Hematopoietic multipotent progenitor cell (in vitro differentiated cells): ENCODE data around the gene GMDS. TPM values are rescaled to one million over a fixed set of nuclear protein-coding genes. Genes with fewer than 3 reads are reported as not detected.

Experiments used
- DNase-seq, 3 donors: peaks; one replicate each; pipeline ENCODE4 v3.0.0-alpha.2; 2011 to 2015; ENCODE audit warnings: low read depth in 2 of 3, low spot score in 2 of 3
- total RNA-seq: library from RNA; depleted of rRNA; stranded (reverse); fragments of >200 nt; gene quantifications from one replicate; pipeline ENCODE4 v1.2.3, GENCODE V29; 2012

The GMDS gene
- total RNA-seq, 1 donor: 12.7 TPM

DNA sequence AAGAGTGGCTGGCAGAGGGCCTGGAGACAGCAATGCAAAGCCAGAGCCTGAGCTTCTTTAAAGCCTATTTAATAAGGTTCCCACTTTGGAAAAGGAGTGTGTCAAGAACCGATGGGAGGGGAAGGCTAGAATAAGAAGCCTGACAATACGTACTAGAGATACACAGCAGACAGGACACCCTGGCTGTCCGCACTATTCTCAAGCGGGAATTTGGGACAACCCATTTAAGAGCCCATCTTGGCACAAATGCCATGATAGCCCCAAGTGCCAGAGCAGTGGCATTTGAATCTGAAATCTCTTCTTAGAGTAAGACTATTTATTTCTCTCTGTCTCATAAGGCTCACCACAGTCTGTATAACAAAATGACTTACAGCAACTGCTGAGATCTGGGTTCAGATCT lies 3.1 kb downstream of the GMDS start:
- DNase-seq: no peak

DNA sequence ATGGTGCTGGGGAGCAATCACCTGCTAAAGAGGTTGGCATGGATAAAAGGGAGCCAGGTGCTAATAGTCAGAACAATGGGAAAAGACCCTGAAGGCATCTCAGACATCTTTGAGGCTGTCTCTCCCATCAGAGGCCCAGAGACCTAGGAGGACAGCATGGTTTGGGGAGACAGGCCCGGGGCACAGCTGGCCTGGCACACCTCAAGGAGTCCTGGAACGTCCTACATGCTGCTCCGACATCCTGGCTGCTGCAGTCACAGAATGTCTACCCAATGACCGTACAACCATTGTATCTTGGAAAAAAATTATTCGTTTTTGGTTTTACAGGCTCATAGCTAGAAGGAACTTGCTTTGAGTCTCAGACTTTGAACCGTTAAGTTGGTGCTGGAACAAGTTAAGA lies 4.4 kb downstream of the GMDS start:
- no peak for DNase-seq

DNA sequence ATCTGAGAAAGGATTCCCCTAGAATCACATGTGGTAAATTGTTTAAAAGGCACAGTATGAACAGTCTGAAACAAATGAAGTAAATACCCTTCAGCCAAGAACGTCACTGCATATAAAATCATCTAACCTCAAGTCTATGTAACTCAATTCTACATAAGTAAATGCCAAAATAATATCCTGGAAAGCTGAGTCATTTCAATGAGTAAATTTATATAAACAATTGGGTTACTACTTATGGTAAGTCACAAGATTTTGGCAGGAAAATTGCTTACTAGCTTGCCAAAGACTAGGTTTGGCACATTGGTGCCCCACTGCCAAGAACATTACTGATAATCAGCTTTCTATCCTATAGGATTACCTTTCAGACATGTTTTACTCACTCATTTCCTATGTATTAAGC lies 8.4 kb downstream of the GMDS start:
- DNase-seq: no peak

DNA sequence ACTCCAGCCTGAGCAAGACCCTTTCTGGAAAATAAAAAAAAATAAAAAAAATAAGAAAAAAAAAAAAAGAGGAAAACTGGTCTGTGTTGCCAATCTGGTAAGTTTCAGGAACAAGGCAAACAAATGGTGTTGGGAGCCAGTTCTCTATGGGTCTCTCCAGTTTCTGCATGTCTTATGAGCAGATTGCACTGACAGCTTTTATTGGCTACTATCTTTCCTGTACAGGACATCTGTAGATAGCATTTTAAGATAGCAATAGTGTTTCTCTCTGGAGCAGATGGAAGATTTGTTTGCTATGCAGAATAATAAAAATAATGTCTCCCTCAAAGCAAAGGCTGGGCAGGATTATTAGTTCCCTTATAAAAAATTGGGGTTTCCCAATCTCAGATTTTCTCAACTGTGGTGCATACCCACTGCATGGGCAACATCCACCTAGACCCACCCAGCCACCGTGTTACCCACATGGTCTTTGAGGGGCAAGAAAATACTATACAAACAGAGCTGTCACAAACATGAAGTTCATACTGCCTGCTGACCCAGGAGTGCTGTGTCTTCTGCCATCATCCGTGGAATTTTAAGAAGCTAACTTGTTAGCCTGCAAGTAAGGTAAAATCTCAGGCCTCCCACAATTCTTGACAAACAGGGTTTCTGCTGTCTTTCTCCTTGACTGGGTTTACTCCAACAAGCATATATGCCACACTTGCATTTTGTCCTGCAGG lies 9.5 kb downstream of the GMDS start:
- DNase-seq: no peak

DNA sequence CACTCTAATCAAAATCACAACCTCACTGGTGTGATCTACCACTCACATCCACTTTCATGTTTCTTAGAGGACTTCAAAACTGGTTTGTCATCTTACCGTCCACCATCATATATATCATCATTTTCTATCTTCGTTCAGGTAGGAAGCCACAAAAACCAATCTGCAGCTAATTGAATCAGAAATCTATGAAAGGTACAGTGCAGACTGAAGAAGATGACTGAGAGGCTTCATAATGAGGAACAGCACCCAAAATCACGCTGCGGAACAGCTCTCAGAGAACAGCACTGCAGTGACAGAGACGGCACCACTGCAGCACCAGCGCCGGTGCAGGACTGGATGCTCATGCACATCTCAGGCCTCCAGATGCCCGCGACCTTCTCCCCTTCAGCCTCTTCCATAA lies 13.0 kb downstream of the GMDS start:
- DNase-seq: no peak

DNA sequence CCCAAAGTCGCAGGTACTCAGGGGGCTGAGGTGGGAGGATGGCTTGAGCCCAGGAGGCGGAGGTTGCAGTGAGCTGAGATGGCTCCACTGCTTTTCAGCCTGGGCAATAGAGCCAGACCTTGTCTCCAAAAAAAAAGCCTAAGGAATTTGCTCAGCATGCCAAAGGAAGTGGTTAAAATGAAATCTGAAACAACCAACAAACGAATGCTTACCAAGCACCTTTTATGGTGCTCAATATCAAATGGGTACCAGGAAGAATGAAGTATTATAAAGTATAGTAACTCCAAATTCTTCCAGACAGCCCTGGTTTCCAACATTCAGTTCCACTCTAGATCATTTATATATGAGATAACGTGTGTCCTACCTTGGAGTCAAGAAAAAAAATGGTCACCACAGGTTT lies 14.0 kb downstream of the GMDS start:
- DNase-seq: no peak

DNA sequence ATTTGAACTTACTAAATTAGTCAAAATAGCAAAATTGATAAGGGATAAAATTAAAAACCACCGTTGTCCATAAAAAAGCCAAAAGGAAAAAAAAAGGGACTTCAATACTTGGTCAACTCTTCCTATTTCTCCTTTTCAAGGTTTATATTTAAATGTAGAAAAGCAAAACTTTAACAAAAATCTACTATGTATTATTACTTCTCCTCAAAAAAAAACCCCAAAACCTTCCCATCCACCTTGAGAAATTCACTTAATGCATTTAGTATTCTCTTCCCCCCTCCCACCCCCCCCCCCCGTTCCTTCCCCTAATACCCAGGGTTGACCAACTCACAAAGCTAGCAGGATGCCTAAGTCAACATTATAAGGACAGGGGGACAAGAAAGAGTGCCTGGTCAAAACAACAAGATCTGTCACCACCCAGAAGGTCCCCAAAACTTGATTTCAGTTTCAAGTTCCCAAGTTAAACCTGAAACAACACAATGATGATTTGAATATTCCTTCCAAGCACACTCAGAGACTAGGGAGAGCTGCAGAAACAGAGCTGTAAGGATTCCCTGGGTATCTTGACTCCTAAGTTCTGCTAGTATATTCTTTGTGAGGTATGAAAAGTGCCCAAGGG lies 14.6 kb downstream of the GMDS start:
- no peak for DNase-seq

DNA sequence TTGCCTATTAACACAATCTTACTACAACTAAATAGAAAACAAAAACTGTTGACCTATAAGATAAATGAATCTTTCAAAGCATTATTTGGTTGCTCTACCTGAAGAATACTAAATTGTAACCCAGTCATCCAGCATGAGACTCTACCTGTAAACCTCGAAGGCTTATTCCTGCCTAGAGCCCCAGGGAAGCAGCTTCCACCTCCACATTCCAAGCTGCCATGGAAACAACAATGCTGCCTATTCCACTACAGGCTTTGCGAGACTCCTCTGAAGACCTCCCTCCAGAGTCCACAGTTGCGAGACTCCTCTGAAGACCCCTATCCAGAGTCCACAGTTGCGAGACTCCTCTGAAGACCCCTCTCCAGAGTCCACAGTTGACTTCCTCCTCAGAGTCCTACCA lies 15.7 kb downstream of the GMDS start:
- no peak for DNase-seq

DNA sequence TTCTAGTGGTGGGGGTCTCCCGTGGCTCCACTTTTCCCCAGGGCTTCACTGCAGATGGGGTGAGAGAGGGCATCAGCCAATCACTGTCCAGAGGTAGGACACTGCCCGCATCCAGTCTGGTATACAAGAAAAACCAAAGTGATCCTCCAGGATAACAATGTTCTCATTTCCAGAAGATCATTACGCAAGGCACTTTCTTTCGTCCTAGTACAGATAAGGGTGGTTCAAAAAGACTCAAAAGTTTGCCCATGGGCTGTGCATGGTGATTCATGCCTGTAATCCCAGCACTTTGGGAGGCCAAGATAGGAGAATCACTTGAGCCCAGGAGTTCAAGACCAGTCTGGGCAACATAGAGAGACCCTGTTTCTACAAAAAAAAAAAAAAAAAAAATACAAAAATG lies 16.4 kb downstream of the GMDS start:
- DNase-seq: no peak

DNA sequence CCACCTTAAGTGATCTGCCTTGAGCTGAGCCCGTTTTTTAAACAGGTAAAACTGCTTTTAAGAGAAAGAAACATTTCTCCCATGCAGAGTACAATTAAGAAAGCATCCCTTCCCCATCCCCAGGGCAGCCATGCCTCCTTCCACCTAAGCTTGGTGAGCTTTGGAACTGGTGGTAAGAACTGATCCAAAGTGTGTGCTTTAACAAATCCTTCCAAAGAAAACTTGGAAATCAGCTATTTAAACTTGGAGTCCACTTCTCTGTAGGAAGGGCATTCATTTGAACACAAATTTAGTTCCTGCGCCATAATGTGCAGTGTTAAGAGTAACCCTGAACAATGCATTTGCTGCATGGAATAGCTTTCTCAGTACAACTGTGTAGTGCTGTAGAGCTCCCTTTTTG lies 17.0 kb downstream of the GMDS start:
- DNase-seq: no peak

DNA sequence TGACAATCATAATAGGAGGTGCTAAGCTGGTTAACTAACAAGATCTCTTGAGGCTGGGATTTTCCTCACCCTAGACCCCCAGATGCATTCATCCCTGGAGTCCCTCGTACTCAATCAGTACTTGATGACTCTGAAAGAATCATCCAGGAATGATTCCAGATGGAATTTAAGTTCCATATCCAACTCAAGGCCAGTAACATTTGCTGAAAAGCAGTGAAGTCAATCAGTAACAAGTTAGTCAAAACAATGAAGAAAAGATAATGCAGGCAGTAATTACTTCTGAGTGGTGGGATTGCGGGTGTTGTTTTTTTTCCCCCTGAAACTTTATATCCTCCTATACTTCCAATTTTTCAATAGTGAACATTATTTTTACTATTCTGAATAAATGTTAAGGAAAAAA lies 18.6 kb downstream of the GMDS start:
- DNase-seq: no peak

DNA sequence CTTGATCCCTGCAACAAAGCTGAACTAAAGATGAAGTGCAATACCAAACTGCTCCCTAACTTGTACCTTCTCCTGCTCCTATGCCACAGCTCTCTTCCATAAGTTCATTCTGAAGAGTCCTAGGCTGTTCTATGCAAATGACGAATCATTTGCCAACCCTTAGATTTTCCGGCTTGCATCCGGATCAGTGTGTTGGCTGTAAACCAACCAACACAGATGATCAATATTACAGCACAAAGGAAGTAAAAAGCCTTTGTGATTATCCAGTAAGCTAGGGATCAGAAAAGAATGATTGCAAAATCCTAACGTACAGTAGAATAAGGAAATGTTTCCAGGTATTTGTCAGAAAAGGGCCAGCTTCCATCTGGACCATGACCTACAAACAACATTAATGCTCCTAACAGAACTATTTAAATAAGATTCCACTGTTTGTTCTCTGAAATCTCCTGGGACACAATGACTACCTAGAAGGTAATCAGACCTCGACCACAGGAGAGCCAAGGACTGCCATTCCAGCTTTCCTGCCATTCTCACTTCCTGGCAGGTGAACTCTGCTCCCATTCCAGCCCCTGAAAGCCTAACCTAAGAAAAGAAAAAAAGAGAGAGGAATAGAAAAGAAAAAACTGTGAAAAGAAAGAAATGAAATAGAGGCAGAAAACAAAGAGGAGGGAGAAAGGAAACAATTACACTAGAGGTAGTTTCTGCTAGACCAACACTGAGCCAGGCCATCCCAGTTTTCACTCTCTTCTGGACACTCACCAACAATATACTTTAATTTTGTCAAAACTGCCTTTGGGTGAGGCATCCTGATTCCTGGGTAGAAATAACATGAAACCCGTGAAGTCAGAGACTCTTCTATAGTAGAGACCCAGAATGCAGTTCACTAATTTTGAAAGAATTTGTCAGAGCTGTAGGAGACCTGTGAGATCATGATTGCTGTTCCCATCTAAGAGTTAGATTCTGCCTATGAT lies 19.7 kb downstream of the GMDS start:
- no peak for DNase-seq

DNA sequence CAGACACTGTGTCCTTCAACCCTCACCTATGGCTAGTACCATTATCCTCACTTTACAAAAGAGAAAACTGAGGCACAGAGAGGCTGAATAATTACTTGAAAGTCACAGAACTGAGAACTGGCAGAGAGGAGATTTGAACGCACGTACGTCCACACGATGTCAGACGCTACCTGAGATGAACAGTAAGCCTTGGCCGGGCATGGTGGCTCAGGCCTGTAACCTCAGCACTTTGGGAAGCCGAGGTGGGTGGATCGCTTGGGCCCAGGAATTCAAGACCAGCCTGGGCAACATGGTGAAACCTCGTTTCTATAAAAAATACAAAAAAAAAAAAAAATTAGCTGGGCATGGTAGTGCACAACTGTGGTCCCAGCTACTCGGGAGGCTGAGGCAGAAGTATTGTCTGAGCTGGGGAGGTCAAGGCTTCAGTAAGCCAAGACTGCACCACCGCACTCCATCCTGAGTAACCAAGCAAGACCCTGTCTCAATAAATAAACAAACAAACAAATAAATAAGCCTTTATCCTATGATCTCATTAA lies 20.5 kb downstream of the GMDS start:
- no peak for DNase-seq

DNA sequence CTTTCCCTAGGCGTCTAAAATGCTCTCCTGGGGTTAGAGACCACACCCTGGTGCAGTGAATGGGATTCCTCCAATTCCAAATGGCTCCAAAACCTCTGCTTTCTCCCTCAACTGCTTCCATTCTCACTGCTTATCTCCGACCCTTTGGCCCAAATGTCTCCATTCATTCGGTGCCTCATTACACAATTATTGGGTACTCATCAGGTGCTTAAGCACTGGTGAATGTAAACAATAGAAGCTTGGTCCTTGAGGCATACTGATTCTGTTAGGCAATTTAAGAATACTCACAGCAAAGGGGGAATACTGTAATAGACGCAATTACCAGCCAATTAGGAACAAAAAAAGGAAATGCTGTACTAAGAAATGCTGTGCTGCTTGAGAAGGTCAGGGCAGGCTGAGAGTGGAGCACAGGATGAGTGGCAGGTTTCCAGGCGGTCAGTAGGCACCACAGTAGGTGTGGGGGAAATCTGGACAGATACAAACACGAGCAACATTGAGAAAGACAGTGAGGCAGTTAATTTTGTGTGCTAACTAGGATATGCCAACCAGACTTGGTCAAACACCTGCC lies 23.0 kb downstream of the GMDS start:
- DNase-seq: peak in 1 of 3 donors; percentile 14

DNA sequence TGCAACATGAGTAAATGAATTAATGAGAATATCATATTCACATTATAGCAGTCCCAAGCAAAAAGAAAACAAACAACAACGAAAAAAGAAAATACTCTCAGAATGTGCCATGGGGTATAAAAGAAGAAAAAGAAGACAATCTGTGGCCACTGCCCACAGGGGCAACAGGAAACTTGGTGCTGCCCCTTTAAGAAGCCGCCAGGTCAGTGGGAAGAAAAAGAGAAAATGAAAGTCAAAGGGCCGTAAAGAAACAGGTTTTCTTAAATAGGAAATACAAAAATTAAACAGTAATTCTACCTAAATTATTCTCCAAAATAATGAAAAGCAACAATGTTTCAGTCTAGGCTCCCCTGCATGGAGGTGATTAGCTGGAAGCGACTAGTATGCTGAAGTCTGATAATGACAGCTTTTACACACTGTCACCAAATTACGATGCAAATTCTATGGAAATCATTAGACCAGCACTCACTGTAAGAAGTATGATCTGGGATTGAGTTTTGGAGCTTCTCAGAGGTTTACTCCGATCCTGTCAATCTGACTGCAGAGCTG lies 23.6 kb downstream of the GMDS start:
- peak in 2 of 3 donors; percentile 24 to 39 for DNase-seq

DNA sequence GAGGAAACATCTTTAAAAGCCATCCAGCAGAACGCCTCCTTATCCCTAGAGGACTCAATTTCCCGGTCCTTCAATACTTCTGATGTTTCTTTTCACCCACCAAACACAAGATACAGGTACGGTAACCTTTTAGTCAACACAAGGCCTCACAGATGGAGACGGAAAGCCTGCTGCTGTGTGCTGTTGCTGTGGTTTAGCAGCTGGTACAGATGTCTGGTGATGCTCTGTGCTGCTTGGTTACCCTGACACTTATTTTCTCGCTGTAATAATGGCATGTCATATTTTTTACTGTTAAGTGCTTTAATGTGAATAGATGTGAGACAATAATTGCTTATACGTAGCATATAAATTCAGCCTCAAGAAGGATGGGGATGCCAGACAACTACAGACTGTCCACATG lies 25.3 kb downstream of the GMDS start:
- no peak for DNase-seq

DNA sequence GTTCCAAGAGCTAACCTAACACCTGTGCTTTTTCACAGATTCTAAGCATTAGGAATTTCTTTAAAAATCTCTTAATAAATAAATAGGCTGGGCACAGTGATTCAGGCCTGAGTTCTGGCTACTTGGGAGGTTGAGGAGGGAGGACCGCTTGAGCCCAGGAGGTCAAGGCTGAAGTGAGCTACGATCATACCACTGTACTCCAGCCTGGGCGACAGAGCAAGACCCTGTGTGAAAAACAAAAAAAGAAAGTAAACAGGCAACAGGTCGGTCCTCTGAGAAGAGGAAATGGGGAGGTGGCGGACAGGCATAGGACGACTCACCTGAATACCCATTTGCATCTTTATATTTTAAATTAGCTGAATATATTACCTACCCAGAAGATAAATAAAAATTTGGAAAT lies 26.5 kb downstream of the GMDS start:
- DNase-seq: no peak

DNA sequence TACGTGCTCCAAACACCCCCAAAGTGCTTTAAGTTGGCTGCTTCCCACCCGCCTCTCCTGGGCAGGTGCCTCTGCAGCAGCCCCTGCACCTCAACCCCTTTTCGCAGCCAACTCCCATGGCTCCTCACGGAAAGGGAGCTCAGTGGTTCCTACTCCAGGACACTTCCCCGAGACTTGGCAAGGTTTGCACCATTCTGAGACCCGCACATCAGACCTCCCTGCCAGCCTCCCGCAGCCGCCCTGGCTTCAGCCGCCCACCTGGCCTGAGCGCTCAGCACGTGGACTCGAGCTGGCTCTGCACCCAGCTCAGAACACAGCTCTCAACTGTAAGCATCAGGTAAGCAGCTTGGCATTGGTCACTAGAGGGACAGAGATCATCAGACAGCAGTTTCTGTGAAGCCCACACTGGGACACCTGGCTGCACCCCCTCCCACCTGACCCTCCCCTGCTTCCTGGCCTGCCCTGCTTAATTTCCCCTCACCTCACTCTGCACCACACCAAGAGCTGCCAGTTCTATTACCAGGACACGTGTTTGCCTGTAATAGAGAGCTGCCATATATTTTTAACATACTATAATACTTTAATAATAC lies 28.5 kb downstream of the GMDS start:
- DNase-seq: no peak

DNA sequence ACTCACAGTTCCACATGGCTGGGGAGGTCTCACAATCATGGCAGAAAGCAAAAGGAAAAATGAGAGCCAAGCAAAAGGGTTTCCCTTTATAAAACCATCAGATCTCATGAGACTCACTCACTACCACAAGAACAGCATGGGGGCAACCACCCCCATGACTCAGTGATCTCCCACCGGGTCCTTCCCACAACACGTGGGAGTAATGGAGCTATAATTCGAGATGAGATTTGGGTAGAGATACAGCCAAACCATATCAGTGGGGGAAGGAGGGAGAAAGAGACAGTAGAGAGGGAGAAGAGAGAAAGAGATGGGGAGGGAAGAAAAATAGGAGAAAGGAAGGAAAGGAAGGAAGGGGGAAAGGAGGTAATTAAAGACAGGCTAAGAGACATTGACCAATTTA lies 30.1 kb downstream of the GMDS start:
- no peak for DNase-seq

DNA sequence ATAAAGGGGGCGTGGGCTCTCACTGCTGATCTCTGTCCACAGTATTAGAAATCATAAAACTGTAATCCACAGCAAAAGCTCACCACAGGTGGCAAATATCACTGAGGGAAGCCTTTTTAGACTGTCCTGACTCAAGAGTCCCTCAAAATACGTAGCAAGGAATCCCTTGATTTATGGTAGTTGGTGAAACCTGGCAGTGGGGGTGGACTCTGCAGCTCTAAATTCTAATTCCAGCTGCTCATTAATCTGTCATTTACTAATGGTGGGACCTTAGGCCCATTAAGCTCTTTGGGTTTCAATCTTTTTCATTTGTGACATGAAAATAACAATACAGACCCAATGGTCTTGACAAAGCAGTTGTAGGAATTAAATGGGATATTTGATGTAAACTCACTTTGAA lies 32.3 kb downstream of the GMDS start:
- DNase-seq: no peak
